ENCODE measurements around the gene LHX6.

LHX6 gene

GRCh38 chr9:122234022-122234748 lies 5.4 kb upstream of the LHX6 start:
- no peak for FAIRE-seq

DNA sequence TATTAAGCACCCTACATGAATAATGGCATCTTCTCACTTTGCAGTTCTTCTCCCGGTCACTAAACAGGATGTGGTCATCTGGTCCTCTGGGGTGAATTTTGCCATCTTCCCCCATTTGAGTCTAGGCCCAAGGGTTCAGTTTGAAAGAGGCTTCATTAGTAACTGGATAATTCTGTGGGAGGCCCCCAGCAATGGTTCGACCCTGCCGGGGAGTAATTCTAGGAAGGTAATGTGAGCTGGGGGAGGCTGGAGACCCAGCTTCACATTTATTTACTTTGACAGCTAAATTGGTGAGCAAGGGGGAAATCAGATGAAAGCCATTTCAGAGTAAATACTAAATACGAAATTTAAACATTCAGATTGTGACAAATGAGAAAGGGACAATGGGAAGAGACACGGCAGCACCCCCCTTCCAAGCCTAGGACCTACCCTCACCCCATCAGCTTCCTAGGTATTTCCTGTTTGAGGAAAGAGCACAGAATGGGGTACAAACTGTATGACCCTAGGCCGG lies 4.1 kb upstream of the LHX6 start:
- no peak for FAIRE-seq

DNA sequence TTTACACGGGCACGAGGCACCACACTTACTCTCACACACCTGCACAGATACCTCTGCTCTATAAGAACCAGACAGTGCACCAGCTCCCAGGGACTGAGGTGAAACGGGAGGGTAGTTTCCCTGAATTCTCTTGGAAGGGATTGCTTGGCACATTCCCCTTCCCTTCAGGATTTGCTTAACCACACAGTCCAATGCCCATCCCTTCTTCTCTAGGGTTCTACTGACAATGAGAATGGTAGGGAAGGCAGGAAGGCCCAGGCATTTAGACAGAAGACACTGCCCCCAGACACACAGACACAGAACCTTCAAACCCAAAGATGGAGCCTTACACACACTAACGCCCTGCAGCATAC lies 704 bp upstream of the LHX6 start:
- no peak for FAIRE-seq

GRCh38 chr9:122228191-122228567 lies 578 bp downstream of the LHX6 start:
- no peak for FAIRE-seq

DNA sequence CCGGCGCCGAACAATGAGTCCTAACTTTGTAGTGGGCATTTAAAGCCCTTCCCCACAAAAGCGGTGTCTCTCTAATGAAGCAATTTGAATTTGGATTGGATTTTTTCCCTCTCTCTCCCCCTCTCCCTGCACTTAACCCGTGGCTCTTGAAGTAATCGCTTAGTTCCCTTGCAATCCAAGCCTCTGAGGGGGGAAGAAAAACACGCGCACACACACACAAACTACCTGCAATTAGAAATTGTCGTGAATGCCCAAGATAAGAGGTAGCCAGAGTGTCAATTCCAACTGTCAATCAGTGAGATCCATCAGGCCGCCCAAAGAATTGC lies 1.2 kb downstream of the LHX6 start:
- no peak for FAIRE-seq

DNA sequence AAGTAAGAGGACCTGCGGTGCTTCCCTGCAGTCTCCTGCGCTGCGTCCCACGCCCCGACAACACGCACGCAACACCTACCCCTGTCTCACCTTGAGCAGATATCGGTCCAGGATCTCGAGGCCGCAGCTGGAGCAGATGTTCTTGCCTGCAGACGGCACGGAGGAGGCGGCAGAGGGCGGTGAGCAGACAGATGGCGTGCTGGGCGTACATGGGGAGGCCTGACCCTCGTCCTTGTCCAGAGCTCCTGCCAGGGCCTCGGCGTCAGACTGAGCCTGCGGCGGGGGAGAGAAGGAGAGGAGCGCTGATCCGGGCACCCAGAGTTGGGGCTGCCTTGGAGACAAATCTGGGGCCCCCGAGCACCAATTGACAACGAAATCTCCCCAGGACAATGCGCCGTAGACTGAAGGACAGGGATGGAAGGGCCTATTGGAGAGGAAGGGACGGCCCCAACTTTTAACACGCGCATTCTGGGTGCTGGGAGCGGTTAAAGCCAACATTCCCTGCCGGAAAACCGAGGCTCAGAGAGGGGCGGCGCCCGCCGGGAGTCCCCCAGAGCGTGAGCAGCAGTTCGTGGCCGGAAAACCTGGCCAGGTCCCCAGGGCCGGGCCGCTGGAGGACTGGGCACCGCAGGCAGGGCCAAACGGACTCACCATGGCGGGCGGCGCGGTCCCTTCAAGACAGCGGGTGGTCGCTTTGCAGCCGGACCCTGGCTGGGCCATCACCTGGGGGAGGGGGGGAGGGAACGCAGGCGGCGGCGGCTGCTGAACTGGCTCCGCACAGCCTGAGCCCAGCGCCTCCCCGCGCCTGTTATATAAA lies 1.8 kb downstream of the LHX6 start:
- no peak for FAIRE-seq

DNA sequence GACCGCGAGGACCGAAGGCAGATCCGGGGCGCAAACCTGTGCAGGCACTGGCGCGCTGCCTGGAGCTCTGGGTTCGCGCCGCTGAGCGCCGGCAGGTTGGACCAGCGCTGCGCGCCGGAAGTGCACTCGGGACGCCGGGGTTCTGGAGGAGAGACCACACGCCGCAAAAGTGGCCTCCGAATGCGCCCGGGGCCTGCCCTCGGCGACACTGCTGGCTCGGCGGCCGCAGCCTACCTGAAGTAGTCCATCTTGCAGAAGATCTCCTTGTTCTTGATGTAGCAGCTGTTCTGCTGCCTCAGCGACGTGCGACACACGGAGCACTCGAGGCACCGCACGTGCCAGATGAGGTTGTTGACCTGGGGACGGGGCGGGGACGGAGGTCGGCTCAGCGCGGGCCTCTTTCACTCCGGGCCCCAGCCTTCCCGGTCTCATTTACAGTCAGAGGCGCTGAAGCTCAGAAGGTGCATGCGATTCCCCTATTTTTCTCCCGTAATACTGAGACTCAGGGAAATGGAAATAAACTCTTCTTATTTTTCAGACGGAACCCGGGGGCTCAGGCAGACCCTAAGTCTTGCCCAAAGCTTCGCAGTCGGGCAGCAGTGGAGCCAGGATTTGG lies 2.5 kb downstream of the LHX6 start:
- FAIRE-seq, result no peak

DNA sequence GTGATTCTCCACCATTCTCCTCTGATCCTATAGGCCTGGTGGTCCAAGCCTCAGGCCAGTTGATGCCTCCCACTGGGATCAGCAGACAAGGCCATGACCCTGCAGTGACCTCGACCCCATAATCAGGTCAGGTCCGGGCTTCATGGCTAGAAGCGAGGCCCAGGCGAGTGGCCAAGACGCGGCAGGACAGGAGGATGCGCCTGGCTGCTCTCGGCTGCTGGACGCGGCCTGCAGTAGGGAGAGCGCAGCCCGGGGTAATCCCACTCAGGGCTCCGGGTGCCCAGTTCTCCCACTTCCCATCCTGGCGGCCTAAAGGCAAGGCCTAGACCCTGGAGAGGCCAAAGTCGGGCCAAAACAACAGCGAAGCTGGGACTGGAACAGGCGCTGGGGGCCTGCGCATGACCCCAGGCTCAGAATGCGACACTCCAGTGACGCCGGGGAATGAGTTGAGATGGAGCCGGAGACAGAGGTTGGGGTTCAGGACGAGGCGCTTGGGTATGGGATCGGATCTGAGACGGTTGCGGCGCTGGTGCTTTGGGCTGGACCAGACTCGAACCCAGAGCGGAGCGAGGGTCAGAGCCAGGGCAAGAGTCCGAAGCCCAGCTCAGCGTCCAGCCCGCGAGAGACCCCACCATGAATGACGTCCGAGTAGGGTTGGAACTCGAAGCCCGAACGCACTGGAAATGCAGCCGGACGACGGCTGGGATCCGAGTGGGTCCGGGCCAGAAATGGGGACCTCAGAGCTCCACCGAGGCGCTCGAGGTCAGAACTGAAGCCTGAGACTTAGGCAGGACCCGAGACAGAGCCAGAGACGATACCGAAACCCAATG lies 3.2 kb downstream of the LHX6 start:
- FAIRE-seq, result no peak

GRCh38 chr9:122223435-122223834 lies 5.3 kb downstream of the LHX6 start:
- FAIRE-seq, result no peak

GRCh38 chr9:122222791-122223190 lies 6.0 kb downstream of the LHX6 start:
- FAIRE-seq, result no peak

- FAIRE-seq, result no peak
Measured at GRCh38 chr9:122221183-122221811, 7.5 kb downstream of the LHX6 start.

DNA sequence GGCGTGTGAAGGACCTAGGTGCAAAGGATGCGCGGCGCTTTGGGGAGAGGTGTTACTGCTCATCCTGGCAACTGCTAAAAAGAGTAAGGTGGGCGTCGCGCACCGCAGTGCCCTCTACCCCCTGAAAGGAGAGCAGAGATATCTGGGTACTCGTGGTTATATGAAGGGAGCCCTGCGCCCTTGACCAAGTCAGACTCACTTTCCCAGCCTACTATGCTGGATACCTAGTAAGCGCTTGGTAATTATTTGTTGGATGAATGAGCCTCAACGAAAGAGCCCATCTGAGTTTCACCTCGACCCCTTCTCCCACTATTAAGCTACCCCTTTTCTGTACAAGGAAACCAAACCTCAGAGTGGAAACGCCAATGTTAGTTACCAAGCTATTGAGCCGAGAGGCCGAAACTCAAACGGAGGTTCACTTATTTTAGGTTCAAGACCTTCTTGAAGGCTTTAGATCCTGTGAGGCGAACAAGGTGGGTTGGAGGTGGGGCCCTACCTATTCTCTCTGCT lies 8.0 kb downstream of the LHX6 start:
- no peak for FAIRE-seq

DNA sequence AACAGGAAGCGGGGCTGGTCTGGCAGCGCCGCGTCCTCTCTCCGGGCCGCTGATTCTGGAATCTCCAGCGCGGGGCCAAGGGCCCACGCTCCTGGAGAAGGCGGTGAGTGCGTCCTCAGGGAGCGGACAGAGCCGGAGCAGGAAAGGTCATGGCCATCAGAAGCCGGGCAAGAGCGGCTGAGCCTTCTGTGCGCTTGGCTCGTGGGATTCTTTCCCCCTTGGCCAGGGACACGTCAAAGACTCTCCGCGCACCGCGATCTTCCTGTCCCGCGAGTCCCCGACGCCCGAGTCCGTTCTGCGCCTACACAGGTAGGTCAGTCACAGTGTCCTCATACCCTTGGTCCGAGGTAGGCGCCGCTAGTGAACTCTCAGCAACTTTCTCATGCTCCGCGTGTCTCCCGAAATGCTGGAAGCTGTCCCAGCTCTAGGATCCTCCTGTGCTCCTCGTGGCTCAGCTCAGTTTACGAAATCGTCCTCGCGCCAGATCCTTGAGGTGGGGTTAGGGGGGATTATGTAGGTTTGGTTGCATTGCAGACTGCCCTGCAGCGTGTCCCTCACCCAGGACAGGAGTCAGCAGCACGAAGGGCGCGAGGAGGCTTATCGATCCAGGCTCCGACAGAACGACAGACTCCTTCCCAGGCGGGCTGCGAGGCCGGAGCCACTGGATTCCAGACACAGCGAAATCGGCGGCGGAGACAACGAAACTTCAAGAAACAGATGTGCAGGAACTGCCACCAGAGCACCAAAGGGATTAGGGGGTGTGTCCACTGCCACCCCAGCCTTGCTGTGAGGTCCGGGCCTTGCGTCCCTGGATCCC lies 8.7 kb downstream of the LHX6 start:
- FAIRE-seq, result no peak

DNA sequence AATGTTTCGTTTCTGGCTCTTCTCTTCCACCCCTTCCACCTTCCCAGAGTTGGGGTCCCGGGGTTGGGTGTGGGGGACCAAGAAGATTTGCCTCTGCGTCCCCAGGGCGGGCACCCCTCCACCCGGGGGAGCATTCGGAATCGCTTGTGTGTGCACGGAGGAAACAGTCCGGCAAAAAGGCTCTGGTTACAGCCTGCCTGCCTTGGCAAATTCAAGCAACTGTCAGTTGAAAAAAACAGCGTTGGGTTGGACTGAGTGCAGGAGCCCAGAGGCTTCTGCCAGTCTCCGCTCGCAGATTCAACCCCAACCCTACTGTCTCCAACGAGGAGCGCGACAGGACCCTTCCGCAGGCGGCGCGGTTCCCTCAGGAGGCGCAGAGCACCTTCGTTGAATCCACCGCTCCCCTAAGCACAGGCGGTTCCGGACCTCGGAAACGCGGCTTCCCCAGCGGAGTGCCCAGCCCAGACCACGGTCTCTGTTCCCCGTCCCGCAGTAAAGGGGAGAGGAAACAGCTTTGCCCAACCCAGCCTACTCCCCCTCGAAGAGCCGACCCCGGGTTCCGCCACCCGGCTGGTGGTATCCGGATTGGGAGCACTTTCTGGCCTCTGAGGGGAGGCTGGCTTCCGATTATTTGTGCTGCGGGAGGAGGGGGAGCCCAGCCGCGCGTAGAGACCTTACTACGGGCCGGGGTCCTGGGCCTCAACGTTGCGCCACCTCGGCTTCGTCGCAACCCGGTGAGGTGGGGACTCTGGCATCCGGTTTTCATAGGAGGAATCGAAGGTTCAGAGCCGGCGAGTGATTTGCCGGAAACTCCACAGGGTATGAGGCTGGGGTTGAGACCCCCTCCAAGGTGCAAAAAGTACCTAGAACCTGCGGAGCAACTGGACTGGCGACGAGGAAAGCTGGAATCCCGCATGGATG lies 9.6 kb downstream of the LHX6 start:
- no peak for FAIRE-seq

GRCh38 chr9:122218071-122218934 lies 10.5 kb downstream of the LHX6 start:
- FAIRE-seq, result no peak

- FAIRE-seq, result no peak
Measured at GRCh38 chr9:122217640-122218039, 11.1 kb downstream of the LHX6 start.

DNA sequence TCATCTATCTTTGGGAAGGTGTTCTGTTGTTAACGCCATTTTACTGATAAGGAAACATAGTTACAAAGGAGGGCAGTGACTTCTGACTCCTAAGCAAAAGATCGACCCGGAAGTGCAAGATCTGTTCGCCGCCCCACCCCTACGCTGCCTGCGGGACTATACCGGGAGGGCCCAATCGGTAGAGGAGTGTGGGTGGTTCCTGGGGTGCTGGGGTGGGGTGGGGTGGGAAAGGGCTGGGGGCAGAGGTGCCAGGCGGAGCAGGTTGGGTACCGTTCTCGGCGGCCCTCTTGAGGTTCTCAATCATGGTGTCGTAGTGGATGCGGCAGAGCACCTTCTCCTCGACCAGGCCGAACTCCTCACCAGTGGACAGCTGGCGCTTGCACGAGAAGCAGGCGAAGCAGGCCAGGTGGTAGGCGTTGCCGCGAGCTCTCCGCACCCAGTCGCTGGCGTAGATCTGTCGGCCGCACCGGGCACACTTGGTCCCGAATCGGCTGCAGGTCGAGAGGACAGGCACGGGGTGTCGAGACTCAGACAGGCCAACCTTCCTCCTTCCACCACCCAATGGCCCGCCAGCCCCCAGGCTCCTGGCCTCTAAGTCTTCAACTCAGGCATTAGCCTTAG lies 11.8 kb downstream of the LHX6 start:
- no peak for FAIRE-seq

DNA sequence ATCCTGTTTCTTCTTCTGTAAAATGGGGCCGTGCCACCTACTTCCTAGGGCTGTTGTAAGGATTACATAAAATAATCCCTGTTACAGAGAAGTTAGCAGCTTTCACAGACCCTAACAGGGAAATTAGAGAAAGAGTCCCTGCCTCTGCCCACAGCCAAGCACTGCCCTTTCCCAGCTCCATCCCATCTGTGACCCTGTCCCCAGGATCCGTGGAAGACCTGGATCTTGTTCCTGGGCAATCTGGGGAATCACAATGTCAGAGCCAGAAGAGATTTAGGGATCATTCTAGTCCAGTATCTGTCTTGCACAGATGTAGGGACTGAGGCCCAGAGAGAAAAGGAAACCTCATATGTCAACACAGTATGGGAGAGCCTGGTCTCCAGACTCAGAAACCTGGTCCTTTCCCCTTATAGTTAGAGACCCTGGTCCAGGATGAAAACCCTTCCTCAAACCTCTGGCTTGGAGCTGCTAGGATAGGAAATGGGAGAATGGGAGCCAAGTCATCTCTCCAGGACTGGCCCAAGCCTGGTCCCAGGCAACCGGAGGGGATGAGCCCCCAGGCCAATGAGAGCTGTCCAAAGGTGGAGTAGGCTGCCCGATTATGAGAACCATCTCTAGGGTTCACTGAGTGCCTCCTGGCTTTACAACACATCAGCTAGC lies 12.5 kb downstream of the LHX6 start:
- no peak for FAIRE-seq

Measured in islet of Langerhans (tissue), 1 donor.